GM12891 (cell line): ENCODE measurements around the gene WDR27.

Experiments used
- POLR2A ChIP-seq: IDR thresholded peaks from 2 replicates; pipeline ENCODE4 v1.6.1; 2011; ENCODE audit warnings: low read depth, low read length, control low read depth
- POLR2AphosphoS5 ChIP-seq: IDR thresholded peaks from 2 replicates; pipeline ENCODE4 v1.6.1; 2011; ENCODE audit warnings: low read depth, low read length, control low read depth
- POU2F2 ChIP-seq: IDR thresholded peaks from 2 replicates; pipeline ENCODE4 v1.6.1; 2011; ENCODE audit warnings: low read depth, mild to moderate bottlenecking, control low read depth, low read length, moderate library complexity
- TAF1 ChIP-seq: IDR thresholded peaks from 2 replicates; pipeline ENCODE4 v1.6.1; 2011; ENCODE audit warnings: low read depth, low read length, control low read depth

- no peak for TF ChIP-seq POLR2A
- TF ChIP-seq TAF1, result no peak
- no peak for TF ChIP-seq POLR2AphosphoS5
- TF ChIP-seq POU2F2, result no peak
These were observed 206.2 kb downstream of the WDR27 start for GRCh38 chr6:169495601-169496000.
